ENCODE measurements around the gene THAP7. TPM values are rescaled to one million over a fixed set of nuclear protein-coding genes. Genes with fewer than 3 reads are reported as not detected.
A peak's percentile ranks its signal among the peaks of the same experiment; 100 is the strongest.

THAP7 gene
- total and polyA plus RNA-seq, 2 of the 13 experiments (the other 11 are each of a cell fraction or from before 2014, with no cell fraction given) = 13.0 to 25.5 TPM

GRCh38 chr22:20965888-20966855, 35.7 kb downstream of the THAP7 start (continued):
- TF ChIP-seq LRRFIP1 (CRISPR knock-in tag; conservative IDR thresholded peaks at IDR 0.05) (no peak), TARDBP (CRISPR knock-in tag; IDR thresholded peaks at IDR 0.05) (no peak), MED1 (CRISPR knock-in tag; IDR thresholded peaks at IDR 0.05) (peak; percentile 10; the same call in 1 of the 2 replicates), XBP1 (CRISPR knock-in tag; IDR thresholded peaks at IDR 0.05) (no peak), KDM1A (CRISPR knock-in tag; IDR thresholded peaks at IDR 0.05) (peak; percentile 90), ZEB1 (IDR thresholded peaks at IDR 0.05; ENCODE audit: insufficient replicate concordance, low read depth) (peak; percentile 71), ELF1 (CRISPR knock-in tag; IDR thresholded peaks at IDR 0.05) (peak; percentile 12; the same call in 1 of the 2 replicates), ZNF792 (CRISPR knock-in tag; IDR thresholded peaks at IDR 0.05) (no peak), FOXM1 (CRISPR knock-in tag; IDR thresholded peaks at IDR 0.05) (no peak), SSRP1 (CRISPR knock-in tag; IDR thresholded peaks at IDR 0.05) (no peak), ELF3 (CRISPR knock-in tag; IDR thresholded peaks at IDR 0.05) (peak; percentile 33), MTA1 (CRISPR knock-in tag; IDR thresholded peaks at IDR 0.05; ENCODE audit: borderline replicate concordance) (peak; percentile 64; the same call in 1 of the 2 replicates), NR2C2 (CRISPR knock-in tag; IDR thresholded peaks at IDR 0.05; ENCODE audit: borderline replicate concordance) (peak; percentile 63), SALL1 (CRISPR knock-in tag; IDR thresholded peaks at IDR 0.05) (peak; percentile 46; the same call in 1 of the 2 replicates), ZNF652 (CRISPR knock-in tag; IDR thresholded peaks at IDR 0.05; ENCODE audit: borderline replicate concordance, low read depth) (no peak), FOXC1 (CRISPR knock-in tag; IDR thresholded peaks at IDR 0.05; ENCODE audit: borderline replicate concordance) (no peak), SAP130 (CRISPR knock-in tag; IDR thresholded peaks at IDR 0.05; ENCODE audit: low read depth) (peak; percentile 33; the same call in 1 of the 2 replicates), RFX3 (CRISPR knock-in tag; IDR thresholded peaks at IDR 0.05) (no peak), ZNF772 (CRISPR knock-in tag; IDR thresholded peaks at IDR 0.05) (no peak), HDAC2 (CRISPR knock-in tag; IDR thresholded peaks at IDR 0.05) (peak; percentile 69)
- TF ChIP-seq, protein P1, sequence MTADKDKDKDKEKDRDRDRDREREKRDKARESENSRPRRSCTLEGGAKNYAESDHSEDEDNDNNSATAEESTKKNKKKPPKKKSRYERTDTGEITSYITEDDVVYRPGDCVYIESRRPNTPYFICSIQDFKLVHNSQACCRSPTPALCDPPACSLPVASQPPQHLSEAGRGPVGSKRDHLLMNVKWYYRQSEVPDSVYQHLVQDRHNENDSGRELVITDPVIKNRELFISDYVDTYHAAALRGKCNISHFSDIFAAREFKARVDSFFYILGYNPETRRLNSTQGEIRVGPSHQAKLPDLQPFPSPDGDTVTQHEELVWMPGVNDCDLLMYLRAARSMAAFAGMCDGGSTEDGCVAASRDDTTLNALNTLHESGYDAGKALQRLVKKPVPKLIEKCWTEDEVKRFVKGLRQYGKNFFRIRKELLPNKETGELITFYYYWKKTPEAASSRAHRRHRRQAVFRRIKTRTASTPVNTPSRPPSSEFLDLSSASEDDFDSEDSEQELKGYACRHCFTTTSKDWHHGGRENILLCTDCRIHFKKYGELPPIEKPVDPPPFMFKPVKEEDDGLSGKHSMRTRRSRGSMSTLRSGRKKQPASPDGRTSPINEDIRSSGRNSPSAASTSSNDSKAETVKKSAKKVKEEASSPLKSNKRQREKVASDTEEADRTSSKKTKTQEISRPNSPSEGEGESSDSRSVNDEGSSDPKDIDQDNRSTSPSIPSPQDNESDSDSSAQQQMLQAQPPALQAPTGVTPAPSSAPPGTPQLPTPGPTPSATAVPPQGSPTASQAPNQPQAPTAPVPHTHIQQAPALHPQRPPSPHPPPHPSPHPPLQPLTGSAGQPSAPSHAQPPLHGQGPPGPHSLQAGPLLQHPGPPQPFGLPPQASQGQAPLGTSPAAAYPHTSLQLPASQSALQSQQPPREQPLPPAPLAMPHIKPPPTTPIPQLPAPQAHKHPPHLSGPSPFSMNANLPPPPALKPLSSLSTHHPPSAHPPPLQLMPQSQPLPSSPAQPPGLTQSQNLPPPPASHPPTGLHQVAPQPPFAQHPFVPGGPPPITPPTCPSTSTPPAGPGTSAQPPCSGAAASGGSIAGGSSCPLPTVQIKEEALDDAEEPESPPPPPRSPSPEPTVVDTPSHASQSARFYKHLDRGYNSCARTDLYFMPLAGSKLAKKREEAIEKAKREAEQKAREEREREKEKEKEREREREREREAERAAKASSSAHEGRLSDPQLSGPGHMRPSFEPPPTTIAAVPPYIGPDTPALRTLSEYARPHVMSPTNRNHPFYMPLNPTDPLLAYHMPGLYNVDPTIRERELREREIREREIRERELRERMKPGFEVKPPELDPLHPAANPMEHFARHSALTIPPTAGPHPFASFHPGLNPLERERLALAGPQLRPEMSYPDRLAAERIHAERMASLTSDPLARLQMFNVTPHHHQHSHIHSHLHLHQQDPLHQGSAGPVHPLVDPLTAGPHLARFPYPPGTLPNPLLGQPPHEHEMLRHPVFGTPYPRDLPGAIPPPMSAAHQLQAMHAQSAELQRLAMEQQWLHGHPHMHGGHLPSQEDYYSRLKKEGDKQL (CRISPR knock-in tag; IDR thresholded peaks at IDR 0.05; ENCODE audit: low read depth) = no peak
- TF ChIP-seq, protein P2, sequence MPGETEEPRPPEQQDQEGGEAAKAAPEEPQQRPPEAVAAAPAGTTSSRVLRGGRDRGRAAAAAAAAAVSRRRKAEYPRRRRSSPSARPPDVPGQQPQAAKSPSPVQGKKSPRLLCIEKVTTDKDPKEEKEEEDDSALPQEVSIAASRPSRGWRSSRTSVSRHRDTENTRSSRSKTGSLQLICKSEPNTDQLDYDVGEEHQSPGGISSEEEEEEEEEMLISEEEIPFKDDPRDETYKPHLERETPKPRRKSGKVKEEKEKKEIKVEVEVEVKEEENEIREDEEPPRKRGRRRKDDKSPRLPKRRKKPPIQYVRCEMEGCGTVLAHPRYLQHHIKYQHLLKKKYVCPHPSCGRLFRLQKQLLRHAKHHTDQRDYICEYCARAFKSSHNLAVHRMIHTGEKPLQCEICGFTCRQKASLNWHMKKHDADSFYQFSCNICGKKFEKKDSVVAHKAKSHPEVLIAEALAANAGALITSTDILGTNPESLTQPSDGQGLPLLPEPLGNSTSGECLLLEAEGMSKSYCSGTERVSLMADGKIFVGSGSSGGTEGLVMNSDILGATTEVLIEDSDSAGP (CRISPR knock-in tag; IDR thresholded peaks at IDR 0.05; ENCODE audit: borderline replicate concordance) = no peak; the same call in 1 of the 2 replicates
